OCI-LY3 (cell line): ENCODE data around the gene ELFN1.

Source experiments
- CTCF ChIP-seq: fragments of 200-600, 300-600 bp; sonication (generic); IDR thresholded peaks from 2 replicates; pipeline ENCODE4 v1.5.1; 2014; ENCODE audit warnings: antibody characterized with exemption, low read length, low read depth
- EZH2phosphoT487 ChIP-seq: fragments of 200-600 bp; shearing (Covaris generic); IDR thresholded peaks from 2 replicates; pipeline ENCODE4 v1.6.1; 2018; ENCODE audit warnings: antibody characterized with exemption, mixed run types, low read depth

GRCh38 chr7:1761774-1762173 is 91.7 kb downstream of the ELFN1 start:
- TF ChIP-seq CTCF, result no peak
- no peak for TF ChIP-seq EZH2phosphoT487
